Upper lobe of left lung (tissue), 6 donors: ENCODE data around the gene TBCK. TPM values are rescaled to one million over a fixed set of nuclear protein-coding genes. Genes with fewer than 3 reads are reported as not detected.

ENCODE experiments used
- ATAC-seq, 2 donors: fragments of 200-7000 bp; cut with Tn5 transposase; one replicate each; pipeline ENCODE4 v1.9.1; 2022; ENCODE audit warnings: mild to moderate bottlenecking in 2 of 2, moderate library complexity in 2 of 2; ENCODE audit not compliant: low FRiP score in 2 of 2
- DNase-seq, 2 donors: peaks; one replicate each; pipeline ENCODE4 v3.0.0-alpha.2; 2019 to 2020
- H3K27ac ChIP-seq, 4 donors: fragments of 200-600 bp; sonication (generic); one replicate each; pipeline ENCODE4 v1.5.1; 2016 to 2019
- H3K27me3 ChIP-seq, 4 donors: fragments of 200-600 bp; sonication (generic); one replicate each; pipeline ENCODE4 v1.5.1; 2017 to 2019
- H3K36me3 ChIP-seq, 4 donors: fragments of 200-600 bp; sonication (generic); one replicate each; pipeline ENCODE4 v1.5.1; 2016 to 2019
- H3K4me1 ChIP-seq, 4 donors: fragments of 200-600 bp; sonication (generic); one replicate each; pipeline ENCODE4 v1.5.1; 2018 to 2019
- H3K4me3 ChIP-seq, 4 donors: fragments of 200-600 bp; sonication (generic); one replicate each; pipeline ENCODE4 v1.5.1; 2017 to 2019; ENCODE audit warnings: mild to moderate bottlenecking in 2 of 4, moderate library complexity in 1 of 4
- H3K9me3 ChIP-seq, 4 donors: fragments of 200-600 bp; sonication (generic); one replicate each; pipeline ENCODE4 v1.5.1; 2018 to 2019
- EP300 ChIP-seq, 4 donors: sonication (generic); formaldehyde crosslinking; IDR thresholded peaks; one replicate each; pipeline ENCODE4 v1.5.1; 2017; ENCODE audit warnings: antibody characterized with exemption in 4 of 4, control low read depth in 2 of 4
- POLR2A ChIP-seq, 4 donors: fragments of 450-650 bp; IDR thresholded peaks; one replicate each; pipeline ENCODE4 v1.5.1; 2016 to 2017; ENCODE audit warnings: antibody characterized with exemption in 4 of 4, mild to moderate bottlenecking in 2 of 4
- POLR2AphosphoS5 ChIP-seq, 2 donors: sonication (generic); formaldehyde crosslinking; IDR thresholded peaks; one replicate each; pipeline ENCODE4 v1.5.1; 2017; ENCODE audit warnings: antibody characterized with exemption in 2 of 2
- WGBS, 2 donors: methylation state at CpG; one replicate each; pipeline ENCODE4 v1.1.5; 2017 to 2018; 5-methylcytosine and 5-hydroxymethylcytosine counted together
- total RNA-seq, 6 donors: library from RNA; depleted of rRNA in 4 of 6; stranded (reverse); fragments of >200 nt in 4 of 6; gene quantifications; one replicate each; pipeline versions ENCODE4 v1.1.0 to v1.2.1, GENCODE V29; 2016 to 2021
- TF ChIP-seq, protein P1 (sequence below), 6 experiments: fragments of 450-650 bp in 4 of 6; fragments of 200-600 bp in 2 of 6; sonication (generic) in 2 of 6; IDR thresholded peaks; one replicate each; pipeline ENCODE4 v1.5.1; 2016 to 2019; ENCODE audit warnings: antibody characterized with exemption in 6 of 6
- donor health status: DM: no; HTN: no; CAD: no; lungs with moderate emphysema.
- donor health status: DM: no; HTN: yes; CAD: no; lungs with severe emphysema.

TBCK gene
- total RNA-seq, 6 donors from 2014 or later = 24.8 to 54.5 (median 32.3) TPM

DNA sequence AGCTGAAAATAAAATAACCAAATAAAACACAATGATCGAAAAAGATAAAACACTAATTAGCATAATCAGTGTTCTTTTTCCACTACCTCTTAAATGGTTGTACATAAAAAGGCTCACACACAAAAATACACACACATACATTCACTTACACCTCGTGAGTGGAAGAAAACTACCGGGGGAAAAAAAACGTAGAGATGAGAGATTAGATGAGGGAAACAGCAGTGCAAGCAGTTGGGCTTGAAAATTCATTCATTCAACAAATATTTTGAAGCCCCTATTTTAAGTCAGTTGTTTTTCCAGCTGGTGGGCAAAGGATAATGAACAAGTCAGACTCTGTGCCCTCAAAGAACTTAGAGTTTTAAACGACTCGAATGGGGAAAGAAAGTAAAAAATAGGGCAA is 1.0 kb downstream of the TBCK start:
- whole genome bisulfite sequencing, 2 donors = 34 to 39% methylated on average over 6 of the region's 6 CpGs
- Histone ChIP-seq H3K4me1 (peaks cover 22 to 33% (median 24%) of the 10 kb centered on the region in 4 donors), H3K27ac (peak overlapping the region; percentile 91 to 98 (median 96))

DNA sequence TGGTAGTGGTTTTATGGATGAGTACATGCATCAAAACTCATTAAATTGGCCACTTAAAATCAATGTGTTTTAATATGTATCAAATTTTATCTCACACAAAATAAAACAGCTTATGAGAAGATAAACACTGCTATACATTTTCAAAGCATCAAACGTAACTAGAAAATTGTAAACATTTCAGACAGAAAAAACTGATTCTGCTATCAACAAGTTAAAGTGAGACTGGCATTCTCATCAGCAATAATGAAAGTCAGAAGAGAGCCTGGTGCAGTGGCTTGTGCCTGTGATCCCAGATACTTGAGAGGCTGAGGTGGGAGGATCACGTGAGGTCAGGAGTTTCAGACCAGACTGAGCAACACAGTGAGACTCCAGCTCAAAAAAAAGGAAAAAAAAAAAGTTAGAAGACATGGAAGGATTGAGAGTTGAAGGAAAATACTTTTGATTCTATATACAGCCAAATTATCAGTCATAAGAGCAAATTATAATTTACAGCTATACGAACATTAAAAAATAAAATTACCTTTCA is 2.9 kb downstream of the TBCK start:
- DNase-seq = no peak
- no peak overlapping the region for H3K27ac ChIP-seq
- 81 to 89% methylated on average over 3 of the region's 3 CpGs for WGBS, 2 donors
- H3K9me3 ChIP-seq = no peaks in the 10 kb centered on the region
- H3K4me1 ChIP-seq = peaks cover 17 to 27% (median 19%) of the 10 kb centered on the region in 4 donors
- ATAC-seq = no peak
- no peaks in the 10 kb centered on the region for H3K27me3 ChIP-seq
- no peak overlapping the region for H3K4me3 ChIP-seq
- TF ChIP-seq EP300 (IDR thresholded peaks at IDR 0.05) = no peak
- TF ChIP-seq POLR2A (IDR thresholded peaks at IDR 0.05) = no peak
- TF ChIP-seq, protein P1, sequence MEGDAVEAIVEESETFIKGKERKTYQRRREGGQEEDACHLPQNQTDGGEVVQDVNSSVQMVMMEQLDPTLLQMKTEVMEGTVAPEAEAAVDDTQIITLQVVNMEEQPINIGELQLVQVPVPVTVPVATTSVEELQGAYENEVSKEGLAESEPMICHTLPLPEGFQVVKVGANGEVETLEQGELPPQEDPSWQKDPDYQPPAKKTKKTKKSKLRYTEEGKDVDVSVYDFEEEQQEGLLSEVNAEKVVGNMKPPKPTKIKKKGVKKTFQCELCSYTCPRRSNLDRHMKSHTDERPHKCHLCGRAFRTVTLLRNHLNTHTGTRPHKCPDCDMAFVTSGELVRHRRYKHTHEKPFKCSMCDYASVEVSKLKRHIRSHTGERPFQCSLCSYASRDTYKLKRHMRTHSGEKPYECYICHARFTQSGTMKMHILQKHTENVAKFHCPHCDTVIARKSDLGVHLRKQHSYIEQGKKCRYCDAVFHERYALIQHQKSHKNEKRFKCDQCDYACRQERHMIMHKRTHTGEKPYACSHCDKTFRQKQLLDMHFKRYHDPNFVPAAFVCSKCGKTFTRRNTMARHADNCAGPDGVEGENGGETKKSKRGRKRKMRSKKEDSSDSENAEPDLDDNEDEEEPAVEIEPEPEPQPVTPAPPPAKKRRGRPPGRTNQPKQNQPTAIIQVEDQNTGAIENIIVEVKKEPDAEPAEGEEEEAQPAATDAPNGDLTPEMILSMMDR (IDR thresholded peaks at IDR 0.05) = no peak
- no peak for TF ChIP-seq POLR2AphosphoS5 (IDR thresholded peaks at IDR 0.05)
- peaks cover 0 to 4% (median 2%) of the 10 kb centered on the region in 4 donors for H3K36me3 ChIP-seq

More for the DNA sequence above, 1.0 kb downstream of the TBCK start:
- H3K27me3 ChIP-seq = no peaks in the 10 kb centered on the region
- peak overlapping the region in 3 of 4 donors; percentile 62 to 78 (median 66) for H3K4me3 ChIP-seq
- DNase-seq (no peak), ATAC-seq (no peak)
- no peaks in the 10 kb centered on the region for H3K9me3 ChIP-seq
- H3K36me3 ChIP-seq = no peaks in the 10 kb centered on the region
- TF ChIP-seq POLR2AphosphoS5 (IDR thresholded peaks at IDR 0.05) (no peak), EP300 (IDR thresholded peaks at IDR 0.05) (no peak), POLR2A (IDR thresholded peaks at IDR 0.05) (no peak)
- TF ChIP-seq, protein P1 (IDR thresholded peaks at IDR 0.05) = no peak

DNA sequence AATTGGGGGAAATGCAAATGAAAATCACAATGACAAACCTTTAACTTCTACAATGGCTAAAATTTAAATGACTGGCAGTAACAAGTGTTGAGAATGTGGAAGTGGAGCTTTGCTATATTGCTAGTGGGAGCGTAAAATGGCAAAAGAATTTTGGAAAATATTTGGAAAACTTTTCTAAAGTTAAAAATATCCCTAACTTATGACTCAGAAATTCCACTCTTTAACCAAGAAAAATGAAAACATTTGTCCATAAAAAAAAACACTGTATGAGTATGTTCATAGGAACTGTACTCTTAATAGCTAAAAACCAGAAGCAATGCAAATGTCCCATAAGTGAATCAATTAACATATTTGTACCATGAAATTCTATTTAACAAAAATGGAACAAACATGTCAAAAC is 3.6 kb downstream of the TBCK start:
- peaks cover 0 to 7% (median 2%) of the 10 kb centered on the region in 4 donors for H3K36me3 ChIP-seq
- no peaks in the 10 kb centered on the region for H3K9me3 ChIP-seq
- H3K4me3 ChIP-seq = no peak overlapping the region
- no peak overlapping the region for H3K27ac ChIP-seq
- ATAC-seq (no peak), DNase-seq (no peak)
- 77 to 86% methylated on average over 1 of the region's 1 CpG for WGBS, 2 donors
- H3K4me1 ChIP-seq = peaks cover 10 to 20% (median 12%) of the 10 kb centered on the region in 4 donors
- no peaks in the 10 kb centered on the region for H3K27me3 ChIP-seq
- TF ChIP-seq POLR2A (IDR thresholded peaks at IDR 0.05) = no peak

DNA sequence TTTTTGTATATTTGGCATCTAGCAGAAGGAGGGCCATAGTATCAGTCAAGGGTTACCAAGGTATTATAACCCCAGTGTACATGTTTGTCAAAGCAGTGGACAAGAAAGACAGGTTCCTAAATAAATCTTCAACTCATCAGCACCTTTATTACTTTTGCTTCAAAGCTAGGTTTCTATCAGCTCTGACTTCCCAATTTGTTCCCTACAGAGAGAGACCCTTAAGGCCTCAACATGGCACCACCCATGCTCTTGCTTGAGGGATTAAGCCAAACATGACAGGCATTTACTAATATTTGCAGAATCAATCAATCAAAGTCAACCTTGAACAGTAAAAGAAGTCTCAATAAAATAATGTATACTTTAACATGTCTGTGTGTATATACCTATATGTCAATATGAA is 9.4 kb downstream of the TBCK start:
- Histone ChIP-seq H3K27me3 (no peaks in the 10 kb centered on the region), H3K4me1 (no peaks in the 10 kb centered on the region), H3K4me3 (no peak overlapping the region), H3K9me3 (no peaks in the 10 kb centered on the region), H3K27ac (no peak overlapping the region), H3K36me3 (peaks cover 0 to 9% (median 2%) of the 10 kb centered on the region in 4 donors)
- DNase-seq = no peak
- ATAC-seq = no peak
- no peak for TF ChIP-seq EP300 (IDR thresholded peaks at IDR 0.05)
- no peak for TF ChIP-seq POLR2AphosphoS5 (IDR thresholded peaks at IDR 0.05)
- TF ChIP-seq, protein P1 (IDR thresholded peaks at IDR 0.05) = no peak
- no peak for TF ChIP-seq POLR2A (IDR thresholded peaks at IDR 0.05)

DNA sequence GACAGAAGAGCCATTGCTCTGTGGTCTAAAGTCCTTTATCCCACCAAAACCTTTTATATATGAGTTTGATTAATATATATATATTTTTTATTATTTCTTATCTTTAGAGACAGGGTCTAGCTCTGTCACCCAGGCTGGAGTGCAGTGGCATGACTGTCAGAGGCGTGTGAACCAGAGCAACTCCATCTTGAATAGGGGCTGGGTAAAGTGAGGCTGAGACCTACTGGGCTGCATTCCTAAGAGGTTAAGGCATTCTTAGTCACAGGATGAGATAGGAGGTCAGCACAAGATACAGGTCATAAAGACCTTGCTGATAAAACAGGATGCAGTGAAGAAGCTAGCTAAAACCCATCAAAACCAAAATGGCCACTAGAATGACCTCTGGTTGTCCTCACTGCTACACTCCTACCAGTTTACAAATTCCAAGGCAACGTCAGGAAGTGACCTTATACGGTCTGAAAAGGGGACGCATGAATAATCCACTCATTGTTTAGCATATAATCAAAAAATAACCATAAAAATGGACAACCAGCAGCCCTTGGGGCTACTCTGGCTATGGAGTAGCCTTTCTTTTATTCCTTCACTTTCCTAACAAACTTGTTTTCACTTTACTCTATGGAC is 10.5 kb downstream of the TBCK start:
- no peak for TF ChIP-seq POLR2A (IDR thresholded peaks at IDR 0.05)
- TF ChIP-seq POLR2AphosphoS5 (IDR thresholded peaks at IDR 0.05) = no peak
- TF ChIP-seq, protein P1 (IDR thresholded peaks at IDR 0.05) = no peak
- TF ChIP-seq EP300 (IDR thresholded peaks at IDR 0.05) = no peak
- WGBS, 2 donors = 92 to 95% methylated on average over 4 of the region's 4 CpGs
- H3K4me3 ChIP-seq = no peak overlapping the region

More for the DNA sequence above, 10.5 kb downstream of the TBCK start:
- ATAC-seq (no peak), DNase-seq (no peak)
- Histone ChIP-seq H3K4me1 (no peaks in the 10 kb centered on the region), H3K27me3 (no peaks in the 10 kb centered on the region), H3K36me3 (peaks cover 0 to 9% (median 2%) of the 10 kb centered on the region in 4 donors), H3K27ac (no peak overlapping the region), H3K9me3 (no peaks in the 10 kb centered on the region)
